ENCODE data around the gene BARHL1. TPM values are rescaled to one million over a fixed set of nuclear protein-coding genes. Genes with fewer than 3 reads are reported as not detected.
A peak's percentile ranks its signal among the peaks of the same experiment; 100 is the strongest.
"Not testable (repeated sequence)": the region's sequence is repeated elsewhere in the genome, so short reads cannot be mapped to it uniquely, and the experiment has no call there.

The BARHL1 gene
- total RNA-seq, 1 experiment from 2014 or later: not detected

GRCh38 chr9:132555528-132555927, 26.9 kb upstream of the BARHL1 start:
- no peak for DNase-seq (ENCODE audit: extremely low read depth, low read depth)

- DNase-seq (ENCODE audit: extremely low read depth, low read depth): no peak
Observed at GRCh38 chr9:132556235-132556634, 26.2 kb upstream of the BARHL1 start.

GRCh38 chr9:132556714-132557113, 25.7 kb upstream of the BARHL1 start:
- no peak for DNase-seq (ENCODE audit: extremely low read depth, low read depth)

- DNase-seq (ENCODE audit: extremely low read depth, low read depth): no peak
Observed at GRCh38 chr9:132557159-132557558, 25.2 kb upstream of the BARHL1 start.

GRCh38 chr9:132559711-132560110, 22.7 kb upstream of the BARHL1 start:
- DNase-seq (ENCODE audit: extremely low read depth, low read depth): no peak

GRCh38 chr9:132560616-132561202, 21.7 kb upstream of the BARHL1 start:
- no peak for DNase-seq (ENCODE audit: extremely low read depth, low read depth)

- DNase-seq (ENCODE audit: extremely low read depth, low read depth): no peak
Observed at GRCh38 chr9:132562306-132562573, 20.2 kb upstream of the BARHL1 start.

- no peak for DNase-seq (ENCODE audit: extremely low read depth, low read depth)
Observed at GRCh38 chr9:132564526-132564925, 17.9 kb upstream of the BARHL1 start.

GRCh38 chr9:132568787-132569186, 13.6 kb upstream of the BARHL1 start:
- DNase-seq (ENCODE audit: extremely low read depth, low read depth): not testable (repeated sequence)

GRCh38 chr9:132571806-132572600, 10.4 kb upstream of the BARHL1 start:
- DNase-seq (ENCODE audit: extremely low read depth, low read depth): no peak

GRCh38 chr9:132572921-132573320, 9.5 kb upstream of the BARHL1 start:
- no peak for DNase-seq (ENCODE audit: extremely low read depth, low read depth)

- DNase-seq (ENCODE audit: extremely low read depth, low read depth): peak; percentile 58
Observed at GRCh38 chr9:132575005-132575609, 7.3 kb upstream of the BARHL1 start.

- DNase-seq (ENCODE audit: extremely low read depth, low read depth): no peak
Observed at GRCh38 chr9:132575811-132576210, 6.6 kb upstream of the BARHL1 start.

GRCh38 chr9:132577119-132577518, 5.3 kb upstream of the BARHL1 start:
- no peak for DNase-seq (ENCODE audit: extremely low read depth, low read depth)

- DNase-seq (ENCODE audit: extremely low read depth, low read depth): no peak
Observed at GRCh38 chr9:132578367-132578932, 4.0 kb upstream of the BARHL1 start.

- no peak for DNase-seq (ENCODE audit: extremely low read depth, low read depth)
Observed at GRCh38 chr9:132579427-132579798, 3.0 kb upstream of the BARHL1 start.

- no peak for DNase-seq (ENCODE audit: extremely low read depth, low read depth)
Observed at GRCh38 chr9:132582786-132583583, 579 bp downstream of the BARHL1 start.

- no peak for DNase-seq (ENCODE audit: extremely low read depth, low read depth)
Observed at GRCh38 chr9:132583584-132584304, 1.3 kb downstream of the BARHL1 start.

- no peak for DNase-seq (ENCODE audit: extremely low read depth, low read depth)
Observed at GRCh38 chr9:132584601-132585560, 2.5 kb downstream of the BARHL1 start.

Measured in NCI-H460 (cell line).